ENCODE results near the gene AADACL2.

The AADACL2 gene, protein sequence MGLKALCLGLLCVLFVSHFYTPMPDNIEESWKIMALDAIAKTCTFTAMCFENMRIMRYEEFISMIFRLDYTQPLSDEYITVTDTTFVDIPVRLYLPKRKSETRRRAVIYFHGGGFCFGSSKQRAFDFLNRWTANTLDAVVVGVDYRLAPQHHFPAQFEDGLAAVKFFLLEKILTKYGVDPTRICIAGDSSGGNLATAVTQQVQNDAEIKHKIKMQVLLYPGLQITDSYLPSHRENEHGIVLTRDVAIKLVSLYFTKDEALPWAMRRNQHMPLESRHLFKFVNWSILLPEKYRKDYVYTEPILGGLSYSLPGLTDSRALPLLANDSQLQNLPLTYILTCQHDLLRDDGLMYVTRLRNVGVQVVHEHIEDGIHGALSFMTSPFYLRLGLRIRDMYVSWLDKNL

DNA sequence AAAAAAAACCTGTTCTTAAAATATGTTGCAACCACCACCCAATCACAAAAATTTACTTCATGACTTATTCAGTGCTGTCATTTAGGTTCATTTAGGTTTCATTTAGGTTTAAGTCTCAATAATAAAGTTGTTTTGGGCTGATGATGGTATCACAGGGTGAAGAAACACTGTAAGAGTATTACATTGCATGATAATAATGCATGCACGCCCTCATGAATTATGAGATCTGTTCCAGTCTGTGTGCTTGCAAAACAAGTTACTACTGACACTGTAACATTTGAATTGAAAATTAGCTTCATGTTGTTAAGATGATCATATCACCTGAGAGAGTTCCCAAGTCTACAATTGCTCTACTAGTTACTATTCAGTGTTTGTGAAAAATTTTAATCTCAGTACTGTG lies at the start of gene AADACL2:
Gene AADACL2, plus strand, starts transcription at position 315 of the 400 bp plus-strand sequence. CDS start 109 bp downstream, outside the sequence.
- in situ Hi-C loops (cut with HindIII; ENCODE audit: low sequenced_read_pairs) = no loop called here

DNA sequence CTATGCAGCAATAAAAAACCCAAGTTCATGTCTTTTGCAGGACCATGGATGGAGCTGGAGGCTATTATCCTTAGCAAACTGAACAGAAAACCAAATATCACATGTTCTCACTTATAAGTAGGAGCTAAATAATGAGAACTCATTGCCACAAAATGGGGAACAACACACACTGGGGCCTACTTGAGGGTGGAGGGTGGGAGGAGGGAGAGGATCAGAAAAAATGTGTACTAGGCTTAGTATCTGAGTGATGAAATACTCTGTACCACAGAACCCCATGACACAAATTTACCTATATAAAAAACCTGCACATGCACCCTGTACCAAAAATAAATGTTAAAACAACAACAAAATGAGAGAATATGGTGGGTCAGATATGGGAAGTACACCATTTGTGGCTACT lies 49.6 kb upstream of the AADACL2 start:
- in situ Hi-C loops (cut with HindIII; ENCODE audit: low sequenced_read_pairs) = no loop called here

DNA sequence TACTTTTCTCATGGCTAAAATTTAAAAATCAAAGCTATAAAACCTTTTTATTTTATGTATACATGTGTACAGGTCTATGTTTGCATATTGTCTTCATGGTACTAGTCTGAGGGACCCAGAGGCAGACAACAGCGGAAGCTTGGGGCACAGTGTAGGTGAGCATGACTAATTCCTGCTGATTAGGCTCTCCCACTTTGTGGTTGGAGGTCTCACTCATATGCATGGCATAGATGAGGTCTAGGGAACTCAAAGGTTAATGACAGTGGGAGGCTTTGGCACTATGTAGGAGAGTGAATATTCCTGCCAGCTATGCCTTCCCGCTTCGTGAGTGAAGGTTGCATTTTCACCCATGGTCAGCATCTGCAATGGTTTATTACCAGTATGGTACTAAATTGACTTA lies 47.5 kb upstream of the AADACL2 start:
- in situ Hi-C loops (cut with HindIII; ENCODE audit: low sequenced_read_pairs) = no loop called here

DNA sequence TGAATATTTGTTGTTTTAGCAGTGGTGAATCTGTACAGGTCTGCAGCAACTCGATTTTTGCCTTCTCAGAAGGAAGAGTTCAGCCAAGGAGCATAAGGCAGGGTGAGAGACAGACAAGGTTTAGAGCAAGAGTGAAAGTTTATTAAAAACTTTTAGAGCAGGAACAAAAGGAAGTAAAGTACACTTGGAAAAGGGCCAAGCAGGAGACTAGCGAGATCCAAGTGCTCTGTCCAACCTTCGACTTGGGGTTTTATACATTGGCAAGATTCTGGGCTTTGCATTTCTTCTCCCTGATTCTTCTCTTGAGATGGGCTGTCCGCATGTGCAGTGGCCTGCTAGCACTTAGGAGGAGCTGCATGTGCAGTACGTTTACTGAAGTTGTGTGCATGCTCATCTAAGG lies 46.7 kb upstream of the AADACL2 start:
- in situ Hi-C loops (cut with HindIII; ENCODE audit: low sequenced_read_pairs) = no loop called here

DNA sequence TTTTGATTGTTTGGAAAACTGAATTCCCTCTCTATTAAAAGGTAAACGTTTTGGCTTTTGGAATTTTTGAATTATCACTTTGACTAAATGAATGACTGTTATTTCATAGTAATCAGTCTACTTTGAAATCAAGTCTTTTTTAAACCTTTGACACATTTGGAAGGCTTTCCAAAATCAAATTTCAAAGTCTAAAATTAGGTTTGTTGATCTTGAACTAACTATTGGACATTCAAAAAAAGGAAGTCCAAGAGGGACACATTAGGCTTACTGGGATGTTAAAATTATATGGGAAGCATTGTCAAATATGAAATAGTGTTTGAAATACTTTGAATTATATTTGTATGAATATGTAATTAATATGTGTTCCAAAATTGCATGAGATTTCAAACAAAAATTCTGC lies 45.2 kb upstream of the AADACL2 start:
- in situ Hi-C loops (cut with HindIII; ENCODE audit: low sequenced_read_pairs) = no loop called here

DNA sequence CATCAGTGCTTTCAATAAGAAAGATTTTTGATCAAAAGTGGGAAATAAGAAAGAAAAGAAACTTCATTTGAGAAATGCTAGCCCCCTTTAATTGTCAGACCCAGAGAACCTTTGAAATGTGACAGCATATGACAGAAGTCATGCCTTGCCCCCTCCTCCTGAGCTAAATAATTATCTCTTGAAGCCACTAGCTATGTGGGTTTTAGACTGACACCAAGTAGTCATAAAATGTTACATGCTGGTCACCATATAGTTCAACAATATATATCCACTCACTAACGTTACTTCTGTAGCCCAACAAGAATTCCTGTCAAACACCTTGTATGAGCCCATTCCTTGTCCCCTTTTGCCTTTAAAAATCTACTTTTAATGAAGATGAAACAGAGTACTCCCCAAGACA lies 43.1 kb upstream of the AADACL2 start:
- in situ Hi-C loops (cut with HindIII; ENCODE audit: low sequenced_read_pairs) = no loop called here

DNA sequence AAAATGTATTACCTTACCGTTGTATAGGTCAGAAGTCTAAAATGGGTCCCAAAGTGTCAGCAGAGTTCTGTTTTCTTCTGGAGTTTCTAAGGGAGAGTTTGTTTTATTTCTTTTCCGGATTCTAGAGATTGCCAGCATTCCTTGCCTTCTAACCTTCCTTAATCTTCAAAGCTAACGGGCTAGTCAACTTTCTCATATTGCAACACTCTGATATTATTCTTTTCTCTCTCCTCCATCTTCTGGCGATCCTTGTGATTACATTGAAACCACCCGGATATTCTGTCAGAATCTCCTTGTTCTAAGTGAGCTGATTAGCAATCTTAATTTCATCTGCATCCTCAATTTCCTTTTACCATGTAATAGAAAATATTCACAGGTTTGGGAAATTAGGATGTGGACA lies 36.2 kb upstream of the AADACL2 start:
- in situ Hi-C loops (cut with HindIII; ENCODE audit: low sequenced_read_pairs) = no loop called here

DNA sequence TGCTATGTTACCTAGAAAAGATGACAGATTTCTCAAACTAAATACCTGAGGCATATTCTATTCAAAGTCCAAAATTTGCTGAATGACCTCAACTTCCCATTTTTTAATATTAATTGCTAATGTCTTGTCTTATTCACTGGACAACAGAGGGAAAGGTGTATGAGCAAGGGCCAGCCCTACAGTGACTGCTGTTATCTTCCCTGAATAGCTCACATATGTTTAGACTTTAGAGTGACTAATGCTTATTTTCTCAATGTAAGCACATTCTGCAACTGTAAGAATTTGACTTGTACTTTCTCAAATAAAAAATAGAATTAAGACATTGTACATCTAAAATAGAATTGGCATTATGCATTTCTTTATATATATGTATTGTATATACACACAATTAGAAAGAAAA lies 26.5 kb upstream of the AADACL2 start:
- in situ Hi-C loops (cut with HindIII; ENCODE audit: low sequenced_read_pairs) = no loop called here

DNA sequence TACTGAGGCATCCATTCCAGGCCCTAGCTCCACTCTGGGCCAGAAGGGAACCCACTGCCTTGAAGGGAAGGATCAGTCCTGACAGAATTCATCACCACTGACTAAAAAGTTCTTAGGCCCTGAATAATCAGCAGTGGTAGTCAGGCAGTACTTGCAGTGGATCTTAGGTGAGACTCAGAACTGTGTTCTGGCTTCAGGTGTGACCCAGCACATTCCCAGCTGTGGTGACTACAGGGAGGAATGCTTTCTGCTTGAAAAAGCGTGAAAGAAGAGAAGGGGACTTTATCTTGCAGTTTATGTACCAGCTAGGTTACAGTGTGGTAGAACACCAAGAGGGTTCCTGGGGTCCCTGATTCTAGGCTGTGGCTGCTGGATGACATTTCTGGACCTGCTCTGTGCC lies 24.9 kb upstream of the AADACL2 start:
- in situ Hi-C loops (cut with HindIII; ENCODE audit: low sequenced_read_pairs) = no loop called here

DNA sequence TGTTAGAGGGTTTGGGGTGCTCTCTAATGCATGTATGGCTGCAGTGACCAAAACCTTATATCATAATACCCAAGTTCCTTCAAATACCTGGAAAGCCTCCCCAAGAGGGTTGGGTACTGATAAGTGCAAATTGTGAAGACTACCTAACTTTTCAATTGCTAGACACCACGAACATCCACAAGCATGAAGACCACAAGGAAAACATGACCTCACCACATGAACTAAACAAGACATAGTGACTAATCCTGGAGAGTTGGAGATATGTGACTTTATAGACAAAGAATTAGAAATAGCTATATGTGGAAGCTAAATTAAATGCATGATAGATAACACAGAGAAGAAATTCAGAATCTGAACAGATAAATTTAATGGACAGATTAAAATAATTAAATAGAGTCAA lies 23.9 kb upstream of the AADACL2 start:
- in situ Hi-C loops (cut with HindIII; ENCODE audit: low sequenced_read_pairs) = no loop called here

DNA sequence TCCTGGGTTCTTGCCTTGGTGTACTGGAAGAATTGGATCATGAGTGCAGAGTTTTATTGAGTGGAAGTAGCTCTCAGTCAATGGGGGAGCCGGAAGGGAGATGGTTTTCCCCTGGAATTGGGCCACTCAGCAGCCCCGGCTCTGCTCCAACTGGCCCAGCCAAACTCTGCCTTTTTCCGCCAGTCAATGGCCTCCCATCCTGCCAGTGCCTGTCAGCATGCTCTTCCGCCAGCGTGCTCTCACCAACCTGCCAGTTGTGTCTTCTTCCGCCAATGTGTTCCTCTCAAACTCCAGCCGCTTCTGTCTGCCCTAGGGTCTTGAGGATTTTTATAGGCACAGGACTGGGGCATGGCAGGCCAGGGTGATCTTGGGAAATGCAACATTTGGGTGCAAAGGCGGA lies 12.4 kb upstream of the AADACL2 start:
- in situ Hi-C loops (cut with HindIII; ENCODE audit: low sequenced_read_pairs) = no loop called here

DNA sequence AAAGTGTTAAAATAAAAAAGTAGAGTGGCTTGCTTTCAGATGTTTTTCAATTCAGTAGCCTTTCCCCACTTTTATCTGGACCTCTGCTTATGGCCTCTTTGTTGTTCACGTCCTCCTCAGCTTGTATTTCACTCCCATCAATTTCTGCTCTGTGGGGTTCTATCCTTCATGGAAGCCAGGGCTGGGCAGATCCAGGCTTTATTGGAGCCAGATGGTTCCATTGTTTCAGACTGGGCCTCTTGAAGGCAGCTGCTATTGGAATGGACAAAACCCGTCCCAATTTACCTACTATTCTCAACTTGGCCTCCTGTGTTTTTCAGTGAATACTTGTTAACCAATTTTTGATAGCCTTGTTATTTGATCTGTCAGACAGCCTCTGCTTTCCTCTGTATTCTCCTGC lies 10.9 kb upstream of the AADACL2 start:
- in situ Hi-C loops (cut with HindIII; ENCODE audit: low sequenced_read_pairs) = no loop called here

DNA sequence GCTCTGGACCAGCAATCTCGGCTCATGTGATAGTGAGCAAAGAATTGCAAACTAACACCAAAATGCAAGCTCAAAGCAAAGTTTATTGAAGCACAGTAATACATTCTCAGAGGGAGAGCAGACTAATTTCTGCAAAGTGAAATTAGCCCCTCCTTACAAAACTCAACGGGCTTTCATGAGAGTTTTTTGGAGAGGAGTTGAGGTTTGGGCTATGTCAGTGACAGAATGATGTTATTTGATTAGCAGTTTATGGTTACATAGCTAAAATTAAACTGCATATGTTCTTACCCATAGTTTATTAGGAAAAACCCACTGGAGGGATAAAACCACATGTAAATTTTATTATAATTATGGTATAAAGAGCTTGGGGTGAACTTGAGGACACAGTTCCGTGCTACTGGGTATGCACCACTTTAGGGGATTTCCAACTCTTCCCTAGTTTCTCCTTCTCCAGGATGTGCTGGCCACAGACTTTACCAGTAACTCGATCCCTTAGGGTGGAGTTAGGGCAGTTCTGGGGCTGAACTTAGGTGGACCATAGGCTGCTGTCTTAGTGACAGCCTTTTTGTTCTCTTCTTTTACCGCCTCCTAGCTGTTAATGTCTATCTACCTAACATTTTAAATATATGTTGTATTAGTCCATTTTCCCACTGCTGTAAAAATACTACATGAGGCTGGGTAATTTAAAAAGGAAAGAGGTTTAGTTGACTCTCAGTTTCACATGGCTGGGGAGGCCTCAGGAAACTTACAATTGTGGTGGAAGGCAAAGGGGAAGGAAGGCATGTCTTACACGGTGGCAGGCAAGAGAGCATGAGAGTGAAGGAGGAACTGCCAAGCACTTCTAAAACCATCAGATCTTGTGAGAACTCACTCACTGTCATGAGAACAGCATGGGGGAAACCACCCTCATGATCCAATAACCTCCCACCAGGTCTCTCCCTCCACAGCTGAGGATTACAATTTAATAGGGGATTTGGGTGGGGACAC lies 8.9 kb upstream of the AADACL2 start:
- in situ Hi-C loops (cut with HindIII; ENCODE audit: low sequenced_read_pairs) = no loop called here

DNA sequence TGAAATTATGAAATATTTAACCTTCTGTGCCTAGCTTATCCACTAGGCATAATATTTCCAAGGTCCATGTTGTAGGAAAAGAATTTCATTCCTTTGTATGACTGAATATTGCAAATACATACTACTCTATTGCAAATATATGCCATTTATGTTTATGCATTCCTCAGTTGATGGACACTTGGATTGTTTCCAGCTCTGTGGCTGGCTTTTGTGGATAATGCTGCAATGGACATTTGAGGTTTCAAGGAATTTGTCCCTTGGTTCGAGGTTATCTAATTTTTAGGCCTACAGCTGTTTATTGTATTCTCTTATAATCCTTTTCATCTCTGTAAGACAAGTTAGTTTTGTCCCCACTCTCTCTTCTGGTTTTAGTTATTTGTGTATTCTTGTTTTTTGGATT lies 7.7 kb upstream of the AADACL2 start:
- in situ Hi-C loops (cut with HindIII; ENCODE audit: low sequenced_read_pairs) = no loop called here

DNA sequence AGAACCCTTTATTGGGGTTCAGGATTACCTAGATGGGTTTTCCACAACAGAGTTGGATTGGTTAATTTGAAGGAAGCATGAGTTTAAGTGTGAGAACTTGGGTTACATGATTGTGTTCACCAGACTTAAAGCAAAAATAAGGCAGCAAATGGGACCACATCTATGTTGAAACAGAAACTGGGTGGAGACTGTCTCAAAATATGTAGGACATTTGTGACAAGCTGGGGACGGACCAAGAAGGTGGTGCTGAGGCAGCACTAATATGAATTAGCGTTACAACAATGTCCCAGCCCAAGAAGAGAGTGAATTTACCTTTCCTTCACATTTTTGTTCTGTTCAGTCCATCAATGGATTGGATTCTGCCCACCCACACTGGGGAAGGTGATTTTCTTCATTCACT lies 866 bp upstream of the AADACL2 start:
- in situ Hi-C loops (cut with HindIII; ENCODE audit: low sequenced_read_pairs) = no loop called here

DNA sequence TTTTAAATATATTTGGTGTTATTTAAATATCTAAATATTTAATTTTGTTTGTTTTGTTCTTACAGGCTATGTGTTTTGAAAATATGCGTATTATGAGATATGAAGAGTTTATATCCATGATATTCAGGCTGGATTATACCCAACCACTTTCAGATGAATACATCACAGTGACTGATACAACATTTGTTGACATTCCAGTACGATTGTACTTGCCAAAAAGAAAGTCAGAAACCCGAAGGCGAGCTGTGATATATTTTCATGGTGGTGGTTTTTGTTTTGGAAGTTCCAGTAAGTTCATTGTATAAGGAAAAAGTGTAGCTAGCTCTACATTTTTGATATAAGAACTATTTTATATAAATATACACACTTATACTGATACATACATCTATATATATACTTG lies 6.9 kb downstream of the AADACL2 start:
- in situ Hi-C loops (cut with HindIII; ENCODE audit: low sequenced_read_pairs) = no loop called here

DNA sequence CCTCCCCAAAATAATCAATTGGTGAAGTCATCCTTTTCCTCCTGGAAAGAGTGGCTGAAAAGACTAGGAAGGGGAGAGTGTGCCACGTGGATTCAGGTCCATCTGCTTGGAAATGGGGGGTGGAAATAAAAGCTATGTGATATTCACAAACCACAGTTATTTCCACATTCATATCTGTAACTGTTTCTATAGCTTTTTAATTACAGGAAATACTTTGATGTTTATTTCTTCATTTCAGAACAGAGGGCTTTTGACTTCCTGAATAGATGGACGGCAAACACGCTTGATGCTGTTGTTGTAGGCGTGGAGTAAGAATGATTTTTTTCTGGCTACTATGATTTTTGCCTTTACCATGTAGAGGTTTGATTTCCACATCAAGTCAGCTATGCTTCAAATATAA lies 10.1 kb downstream of the AADACL2 start:
- in situ Hi-C loops (cut with HindIII; ENCODE audit: low sequenced_read_pairs) = no loop called here

DNA sequence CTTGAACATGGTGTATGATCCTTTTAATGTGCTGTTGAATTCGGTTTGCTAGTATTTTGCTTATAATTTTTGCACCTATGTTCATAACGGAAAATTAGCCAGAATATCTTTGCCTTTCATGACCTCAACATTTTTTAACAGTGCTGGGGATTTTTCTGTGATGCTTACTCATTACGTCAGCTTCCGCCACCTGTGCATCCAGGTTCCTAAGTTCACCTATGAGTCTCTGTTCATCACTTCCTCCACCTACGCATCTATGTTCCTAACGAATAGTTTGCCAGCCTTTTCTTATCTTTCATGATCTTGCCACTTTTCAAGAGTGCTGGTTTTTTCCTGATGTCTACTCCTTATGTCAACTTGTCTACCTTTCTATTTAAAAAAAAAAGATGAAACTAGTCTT lies 16.5 kb downstream of the AADACL2 start:
- in situ Hi-C loops (cut with HindIII; ENCODE audit: low sequenced_read_pairs) = no loop called here

DNA sequence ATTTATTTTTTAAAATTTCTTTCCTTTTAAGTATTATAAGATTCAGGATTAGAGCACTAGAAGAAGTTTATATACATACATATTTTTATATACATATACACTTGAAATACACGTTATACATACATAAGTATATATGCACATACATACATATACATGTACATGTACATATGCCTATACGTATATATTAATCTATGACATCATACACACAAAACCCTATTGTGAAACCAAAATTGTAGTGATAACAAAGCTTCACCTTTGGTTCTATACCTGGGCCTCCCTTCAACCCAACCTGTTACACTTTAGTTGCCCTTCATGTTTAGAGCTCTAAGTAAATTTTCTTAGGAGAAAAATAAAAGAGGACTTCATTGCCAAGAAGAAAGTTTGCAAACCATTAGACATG lies 17.0 kb downstream of the AADACL2 start:
- in situ Hi-C loops (cut with HindIII; ENCODE audit: low sequenced_read_pairs) = no loop called here

DNA sequence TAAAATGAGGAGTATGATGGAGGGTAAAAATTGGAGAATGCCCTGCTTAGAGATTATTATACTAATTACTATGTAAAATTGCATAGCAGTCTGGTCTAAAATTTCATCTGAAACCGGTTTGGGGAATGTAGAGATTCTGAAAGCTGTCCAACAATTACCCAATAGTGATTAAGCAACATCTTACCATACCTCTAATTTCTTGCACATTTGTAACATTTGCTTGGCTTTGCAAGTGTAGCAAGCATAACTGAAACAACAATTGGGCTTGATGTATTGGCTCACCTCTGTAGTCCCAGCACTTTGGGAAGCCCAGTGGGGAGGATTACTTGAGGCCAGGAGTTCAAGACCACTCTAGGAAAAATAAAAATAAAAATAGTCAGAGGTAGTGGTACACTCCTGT lies 17.4 kb downstream of the AADACL2 start:
- in situ Hi-C loops (cut with HindIII; ENCODE audit: low sequenced_read_pairs) = no loop called here

DNA sequence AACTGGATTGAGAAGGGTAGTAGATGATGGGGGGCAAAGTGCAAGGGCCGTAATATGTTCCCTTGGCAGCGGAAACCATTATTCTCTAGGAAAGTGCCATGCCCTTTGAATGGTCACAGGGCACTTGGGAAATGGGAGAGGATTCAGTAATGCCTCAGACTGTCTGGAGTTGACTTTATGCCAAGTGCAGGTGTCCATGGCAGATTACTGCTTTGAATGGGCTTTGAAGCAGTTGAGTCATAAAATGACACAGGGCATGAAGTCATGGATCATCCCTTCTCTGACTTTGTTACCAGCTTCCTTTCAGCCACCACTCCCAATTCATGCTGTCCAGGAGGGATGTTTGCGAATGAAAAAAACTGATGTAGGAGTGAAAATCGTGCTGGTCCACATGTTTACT lies 20.1 kb downstream of the AADACL2 start:
- in situ Hi-C loops (cut with HindIII; ENCODE audit: low sequenced_read_pairs) = no loop called here

DNA sequence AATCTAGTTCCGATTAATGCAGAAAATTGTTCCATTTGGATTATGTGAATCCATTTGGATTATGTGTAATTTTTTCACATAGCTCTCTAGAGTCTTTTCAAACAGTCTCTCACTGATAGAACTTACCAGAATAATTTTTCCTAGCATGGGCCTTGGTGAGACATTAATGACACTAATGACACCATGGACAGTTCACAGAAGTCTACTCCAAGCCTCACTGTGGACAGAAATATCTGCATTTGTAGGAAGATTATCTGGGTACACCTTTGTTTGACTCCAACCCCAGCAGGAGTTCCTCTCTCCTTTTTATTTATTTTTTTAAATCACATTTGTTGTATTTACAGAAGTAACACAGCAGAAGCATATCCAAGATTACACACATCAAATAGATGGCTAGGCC lies 27.9 kb downstream of the AADACL2 start:
- in situ Hi-C loops (cut with HindIII; ENCODE audit: low sequenced_read_pairs) = no loop called here
